HG03097 (cell line): ENCODE measurements around the gene ASTN2.

Experiments
- ATAC-seq: cut with Tn5 transposase; IDR thresholded peaks from one replicate; pipeline ENCODE4 v1.9.1; 2021; ENCODE audit not compliant: unreplicated experiment, low FRiP score

ASTN2 gene

GRCh38 chr9:117414220-117414905 is 494 bp downstream of the ASTN2 start:
- ATAC-seq, result no peak

GRCh38 chr9:117413346-117414219 is 1.3 kb downstream of the ASTN2 start:
- no peak for ATAC-seq

GRCh38 chr9:117412841-117413240 is 2.0 kb downstream of the ASTN2 start:
- no peak for ATAC-seq

- ATAC-seq, result no peak
These were observed 2.7 kb downstream of the ASTN2 start for GRCh38 chr9:117412006-117412715.

- ATAC-seq, result no peak
These were observed 3.3 kb downstream of the ASTN2 start for GRCh38 chr9:117411547-117411946.

GRCh38 chr9:117409321-117409720 is 5.5 kb downstream of the ASTN2 start:
- ATAC-seq, result no peak

- no peak for ATAC-seq
These were observed 7.3 kb downstream of the ASTN2 start for GRCh38 chr9:117407436-117408022.

- no peak for ATAC-seq
These were observed 8.7 kb downstream of the ASTN2 start for GRCh38 chr9:117405950-117406705.

GRCh38 chr9:117403848-117404247 is 11.0 kb downstream of the ASTN2 start:
- ATAC-seq, result no peak

- no peak for ATAC-seq
These were observed 11.4 kb downstream of the ASTN2 start for GRCh38 chr9:117403403-117403811.

GRCh38 chr9:117400171-117400570 is 14.7 kb downstream of the ASTN2 start:
- ATAC-seq, result no peak

GRCh38 chr9:117395151-117395650 is 19.7 kb downstream of the ASTN2 start:
- no peak for ATAC-seq

GRCh38 chr9:117394655-117395054 is 20.2 kb downstream of the ASTN2 start:
- ATAC-seq, result no peak

- ATAC-seq, result no peak
These were observed 21.9 kb downstream of the ASTN2 start for GRCh38 chr9:117392992-117393391.

- no peak for ATAC-seq
These were observed 27.4 kb downstream of the ASTN2 start for GRCh38 chr9:117387422-117387821.

GRCh38 chr9:117379341-117379740 is 35.5 kb downstream of the ASTN2 start:
- ATAC-seq, result no peak

GRCh38 chr9:117377046-117377445 is 37.8 kb downstream of the ASTN2 start:
- ATAC-seq, result no peak

GRCh38 chr9:117375956-117376355 is 38.9 kb downstream of the ASTN2 start:
- no peak for ATAC-seq

GRCh38 chr9:117374076-117374725 is 40.7 kb downstream of the ASTN2 start:
- ATAC-seq, result no peak
